ENCODE data around the gene STK32B. TPM values are rescaled to one million over a fixed set of nuclear protein-coding genes. Genes with fewer than 3 reads are reported as not detected.

Gene STK32B
- total and polyA plus RNA-seq, 2 experiments from 2014 or later, result 0.71 to 2.3 TPM

DNA sequence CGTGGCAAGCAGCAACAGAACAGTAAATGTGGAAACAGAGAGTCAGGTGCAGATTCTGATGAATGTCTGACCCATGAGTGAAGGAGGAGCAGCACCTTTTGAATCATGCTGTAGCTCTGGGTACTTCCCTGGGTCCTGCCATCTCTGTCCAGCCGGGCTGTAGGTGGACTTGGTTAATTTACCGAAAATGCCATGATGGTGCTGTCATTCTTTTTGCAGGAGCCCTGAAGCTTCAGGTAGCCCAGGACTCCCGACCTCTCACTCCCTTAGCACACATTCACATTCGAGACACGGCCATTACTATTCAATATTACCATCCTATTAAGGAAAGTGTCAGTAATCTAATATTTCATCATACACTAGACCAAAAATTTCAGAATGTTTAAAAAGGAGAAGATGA is 320.9 kb downstream of the STK32B start:
- no peaks in the 10 kb centered on the region for H3K4me1 Mint-ChIP-seq
- H3K27ac Mint-ChIP-seq, result no peak overlapping the region
- no peaks in the 10 kb centered on the region for H4K20me1 ChIP-seq (replicated peaks; ENCODE audit: insufficient read depth)
- no peaks in the 10 kb centered on the region for H3F3A ChIP-seq (replicated peaks; ENCODE audit: low read depth)
- H3K27me3 Mint-ChIP-seq (ENCODE audit: insufficient read depth, low read depth, poor library complexity), result peaks cover 9% of the 10 kb centered on the region
- peaks cover 4% of the 10 kb centered on the region for H3K9me3 Mint-ChIP-seq
- H3K9me2 ChIP-seq (ENCODE audit: insufficient read depth), result no peaks in the 10 kb centered on the region
- H3K27me3 ChIP-seq (ENCODE audit: insufficient read depth), result no peaks in the 10 kb centered on the region
- no peak for ATAC-seq
- H3K36me3 Mint-ChIP-seq (ENCODE audit: low read depth), result no peaks in the 10 kb centered on the region
- no peaks in the 10 kb centered on the region; the same call in 1 of the 2 replicates for H3K36me3 ChIP-seq (ENCODE audit: insufficient read depth)
- H2AFZ ChIP-seq, result no peak overlapping the region
- TF ChIP-seq ZNF331 (CRISPR knock-in tag; IDR thresholded peaks at IDR 0.05; ENCODE audit: low read depth) (no peak), EZH2 (IDR thresholded peaks at IDR 0.05; ENCODE audit: low read depth, unreplicated experiment) (no peak), POLR2AphosphoS5 (IDR thresholded peaks at IDR 0.05; ENCODE audit: low read depth) (no peak), ZNF114 (CRISPR knock-in tag; IDR thresholded peaks at IDR 0.05) (no peak), NANOG (IDR thresholded peaks at IDR 0.05; ENCODE audit: borderline replicate concordance) (no peak), CTCF (conservative IDR thresholded peaks at IDR 0.05; ENCODE audit: low read depth in 2 of 2) (no peak)
- TF ChIP-seq, protein P1, sequence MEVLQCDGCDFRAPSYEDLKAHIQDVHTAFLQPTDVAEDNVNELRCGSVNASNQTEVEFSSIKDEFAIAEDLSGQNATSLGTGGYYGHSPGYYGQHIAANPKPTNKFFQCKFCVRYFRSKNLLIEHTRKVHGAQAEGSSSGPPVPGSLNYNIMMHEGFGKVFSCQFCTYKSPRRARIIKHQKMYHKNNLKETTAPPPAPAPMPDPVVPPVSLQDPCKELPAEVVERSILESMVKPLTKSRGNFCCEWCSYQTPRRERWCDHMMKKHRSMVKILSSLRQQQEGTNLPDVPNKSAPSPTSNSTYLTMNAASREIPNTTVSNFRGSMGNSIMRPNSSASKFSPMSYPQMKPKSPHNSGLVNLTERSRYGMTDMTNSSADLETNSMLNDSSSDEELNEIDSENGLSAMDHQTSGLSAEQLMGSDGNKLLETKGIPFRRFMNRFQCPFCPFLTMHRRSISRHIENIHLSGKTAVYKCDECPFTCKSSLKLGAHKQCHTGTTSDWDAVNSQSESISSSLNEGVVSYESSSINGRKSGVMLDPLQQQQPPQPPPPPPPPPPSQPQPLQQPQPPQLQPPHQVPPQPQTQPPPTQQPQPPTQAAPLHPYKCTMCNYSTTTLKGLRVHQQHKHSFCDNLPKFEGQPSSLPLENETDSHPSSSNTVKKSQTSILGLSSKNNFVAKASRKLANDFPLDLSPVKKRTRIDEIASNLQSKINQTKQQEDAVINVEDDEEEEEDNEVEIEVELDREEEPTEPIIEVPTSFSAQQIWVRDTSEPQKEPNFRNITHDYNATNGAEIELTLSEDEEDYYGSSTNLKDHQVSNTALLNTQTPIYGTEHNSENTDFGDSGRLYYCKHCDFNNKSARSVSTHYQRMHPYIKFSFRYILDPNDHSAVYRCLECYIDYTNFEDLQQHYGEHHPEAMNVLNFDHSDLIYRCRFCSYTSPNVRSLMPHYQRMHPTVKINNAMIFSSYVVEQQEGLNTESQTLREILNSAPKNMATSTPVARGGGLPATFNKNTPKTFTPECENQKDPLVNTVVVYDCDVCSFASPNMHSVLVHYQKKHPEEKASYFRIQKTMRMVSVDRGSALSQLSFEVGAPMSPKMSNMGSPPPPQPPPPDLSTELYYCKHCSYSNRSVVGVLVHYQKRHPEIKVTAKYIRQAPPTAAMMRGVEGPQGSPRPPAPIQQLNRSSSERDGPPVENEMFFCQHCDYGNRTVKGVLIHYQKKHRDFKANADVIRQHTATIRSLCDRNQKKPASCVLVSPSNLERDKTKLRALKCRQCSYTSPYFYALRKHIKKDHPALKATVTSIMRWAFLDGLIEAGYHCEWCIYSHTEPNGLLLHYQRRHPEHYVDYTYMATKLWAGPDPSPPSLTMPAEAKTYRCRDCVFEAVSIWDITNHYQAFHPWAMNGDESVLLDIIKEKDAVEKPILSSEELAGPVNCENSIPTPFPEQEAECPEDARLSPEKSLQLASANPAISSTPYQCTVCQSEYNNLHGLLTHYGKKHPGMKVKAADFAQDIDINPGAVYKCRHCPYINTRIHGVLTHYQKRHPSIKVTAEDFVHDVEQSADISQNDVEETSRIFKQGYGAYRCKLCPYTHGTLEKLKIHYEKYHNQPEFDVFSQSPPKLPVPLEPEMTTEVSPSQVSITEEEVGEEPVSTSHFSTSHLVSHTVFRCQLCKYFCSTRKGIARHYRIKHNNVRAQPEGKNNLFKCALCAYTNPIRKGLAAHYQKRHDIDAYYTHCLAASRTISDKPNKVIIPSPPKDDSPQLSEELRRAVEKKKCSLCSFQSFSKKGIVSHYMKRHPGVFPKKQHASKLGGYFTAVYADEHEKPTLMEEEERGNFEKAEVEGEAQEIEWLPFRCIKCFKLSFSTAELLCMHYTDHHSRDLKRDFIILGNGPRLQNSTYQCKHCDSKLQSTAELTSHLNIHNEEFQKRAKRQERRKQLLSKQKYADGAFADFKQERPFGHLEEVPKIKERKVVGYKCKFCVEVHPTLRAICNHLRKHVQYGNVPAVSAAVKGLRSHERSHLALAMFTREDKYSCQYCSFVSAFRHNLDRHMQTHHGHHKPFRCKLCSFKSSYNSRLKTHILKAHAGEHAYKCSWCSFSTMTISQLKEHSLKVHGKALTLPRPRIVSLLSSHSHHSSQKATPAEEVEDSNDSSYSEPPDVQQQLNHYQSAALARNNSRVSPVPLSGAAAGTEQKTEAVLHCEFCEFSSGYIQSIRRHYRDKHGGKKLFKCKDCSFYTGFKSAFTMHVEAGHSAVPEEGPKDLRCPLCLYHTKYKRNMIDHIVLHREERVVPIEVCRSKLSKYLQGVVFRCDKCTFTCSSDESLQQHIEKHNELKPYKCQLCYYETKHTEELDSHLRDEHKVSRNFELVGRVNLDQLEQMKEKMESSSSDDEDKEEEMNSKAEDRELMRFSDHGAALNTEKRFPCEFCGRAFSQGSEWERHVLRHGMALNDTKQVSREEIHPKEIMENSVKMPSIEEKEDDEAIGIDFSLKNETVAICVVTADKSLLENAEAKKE (CRISPR knock-in tag; IDR thresholded peaks at IDR 0.05), result no peak
- H3K27ac ChIP-seq (ENCODE audit: low read depth), result no peak overlapping the region
- DNase-seq (ENCODE audit: low spot score), result no peak
- no peak overlapping the region for H3K4me2 ChIP-seq
- H3K4me1 ChIP-seq (ENCODE audit: insufficient read depth), result no peaks in the 10 kb centered on the region
- H3K4me3 Mint-ChIP-seq, result no peak overlapping the region
- H3K79me2 ChIP-seq (replicated peaks; ENCODE audit: insufficient read depth), result no peaks in the 10 kb centered on the region
- no peak overlapping the region for H3K4me3 ChIP-seq
